Fibroblast of lung (primary cell): Measurements from ENCODE around the gene PLA2G4C. TPM values are rescaled to one million over a fixed set of nuclear protein-coding genes. Genes with fewer than 3 reads are reported as not detected.

ENCODE experiments used
- DNase-seq, 2 donors: peaks; one replicate each; pipeline versions ENCODE4 v3.0.0 to v3.0.0-alpha.2; 2010; ENCODE audit warnings: low read depth in 2 of 2
- H2AFZ ChIP-seq: 2 replicates; pipeline ENCODE4 v1.5.1; 2012; ENCODE audit warnings: low read length, control low read depth, inconsistent platforms
- H3K27ac ChIP-seq: 2 replicates; pipeline ENCODE4 v1.5.1; 2011; ENCODE audit warnings: low read length, control low read depth; ENCODE audit not compliant: insufficient read depth
- H3K27me3 ChIP-seq: 2 replicates; pipeline ENCODE4 v1.5.1; 2011; ENCODE audit warnings: mild to moderate bottlenecking, low read length; ENCODE audit not compliant: control insufficient read depth, insufficient read depth
- H3K36me3 ChIP-seq: 2 replicates; pipeline ENCODE4 v1.5.1; 2011; ENCODE audit warnings: low read length; ENCODE audit not compliant: control insufficient read depth, insufficient read depth
- H3K4me1 ChIP-seq: 2 replicates; pipeline ENCODE4 v1.5.1; 2011; ENCODE audit warnings: low read length; ENCODE audit not compliant: control insufficient read depth, insufficient read depth; ENCODE audit errors: extremely low read depth
- H3K4me2 ChIP-seq: 2 replicates; pipeline ENCODE4 v1.5.1; 2011; ENCODE audit warnings: low read length, control low read depth; ENCODE audit not compliant: insufficient read depth; ENCODE audit errors: extremely low read depth
- H3K4me3 ChIP-seq, 4 experiments: fragments of 200-600 bp in 1 of 4; sonication (generic) in 1 of 4; replicated peaks in 1 of 4; 2 replicates each; pipeline ENCODE4 v1.5.1; 2011 to 2016; ENCODE audit warnings: low read length in 4 of 4, low read depth in 3 of 4, mild to moderate bottlenecking in 3 of 4, control low read depth in 2 of 4, inconsistent platforms in 1 of 4, mixed read lengths in 1 of 4; ENCODE audit not compliant: insufficient read depth in 1 of 4; ENCODE audit errors: control extremely low read depth in 1 of 4
- H3K79me2 ChIP-seq: 2 replicates; pipeline ENCODE4 v1.5.1; 2012; ENCODE audit warnings: mild to moderate bottlenecking, low read length, inconsistent platforms; ENCODE audit not compliant: control insufficient read depth, insufficient read depth
- H3K9ac ChIP-seq: 2 replicates; pipeline ENCODE4 v1.5.1; 2011; ENCODE audit warnings: mild to moderate bottlenecking, low read length, control low read depth; ENCODE audit not compliant: insufficient read depth
- H3K9me3 ChIP-seq: 2 replicates; pipeline ENCODE4 v1.5.1; 2012; ENCODE audit warnings: low read depth, low read length; ENCODE audit not compliant: control insufficient read depth, insufficient read depth
- H4K20me1 ChIP-seq: 2 replicates; pipeline ENCODE4 v1.5.1; 2011; ENCODE audit warnings: low read length; ENCODE audit not compliant: control insufficient read depth, insufficient read depth; ENCODE audit errors: extremely low read depth
- EZH2 ChIP-seq: IDR thresholded peaks from 2 replicates; pipeline ENCODE4 v1.5.1; 2012; ENCODE audit warnings: low read length, control low read depth, mild to moderate bottlenecking; ENCODE audit errors: missing control alignments
- polyA plus RNA-seq, 2 donors: library from polyadenylated mRNA; depleted of rRNA in 1 of 2; stranded (reverse) in 1 of 2; unstranded in 1 of 2; fragments of >200 nt; gene quantifications; 2 replicates each; pipeline ENCODE4 v1.2.1, GENCODE V29; 2011 to 2012; ENCODE audit warnings: missing spikeins in 1 of 2
- total RNA-seq: library from RNA; depleted of rRNA; stranded (reverse); fragments of >200 nt; gene quantifications from 2 replicates; pipeline ENCODE4 v1.2.1, GENCODE V29; 2014
- TF ChIP-seq, protein P1 (sequence below), 2 donors: IDR thresholded peaks in 1 of 2; conservative IDR thresholded peaks in 1 of 2; 1 replicate in 1 of 2; 2 replicates in 1 of 2; pipeline ENCODE4 v1.5.1; 2011 to 2012; ENCODE audit warnings: low read length in 2 of 2, control low read depth in 1 of 2, inconsistent platforms in 1 of 2, low read depth in 1 of 2, mild to moderate bottlenecking in 1 of 2

PLA2G4C gene
- total and polyA plus RNA-seq, 2 donors (not counting 1 experiment from before 2014, with no cell fraction given) = 4.6 to 31.9 TPM

DNA sequence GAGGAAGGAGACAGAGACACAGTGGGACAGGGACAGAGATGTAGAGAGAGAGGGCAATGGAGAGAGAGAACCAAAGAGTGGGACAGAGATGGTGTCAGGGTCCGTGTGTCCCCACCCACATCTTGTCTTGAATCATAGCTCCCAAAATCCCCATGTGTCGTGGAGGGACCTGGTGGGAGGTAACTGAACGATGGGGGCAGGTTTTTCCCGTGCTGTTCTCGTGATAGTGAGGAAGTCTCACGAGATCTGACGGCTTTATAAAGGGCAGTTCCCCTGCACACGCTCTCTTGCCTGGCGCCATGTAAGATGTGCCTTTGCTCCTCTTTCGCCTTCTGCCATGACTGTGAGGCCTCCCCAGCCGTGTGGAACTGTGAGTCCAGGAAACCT, 7.5 kb upstream of the PLA2G4C start:
- Histone ChIP-seq H3K36me3 (peaks cover 6% of the 10 kb centered on the region), H3K4me3 (no peak overlapping the region), H3K4me1 (no peaks in the 10 kb centered on the region), H3K27me3 (no peaks in the 10 kb centered on the region), H3K27ac (no peak overlapping the region), H3K9me3 (no peaks in the 10 kb centered on the region), H3K79me2 (no peaks in the 10 kb centered on the region), H3K9ac (no peak overlapping the region), H3K4me2 (no peak overlapping the region), H2AFZ (no peak overlapping the region), H4K20me1 (no peaks in the 10 kb centered on the region)
- no peak for DNase-seq
- TF ChIP-seq, protein P1, sequence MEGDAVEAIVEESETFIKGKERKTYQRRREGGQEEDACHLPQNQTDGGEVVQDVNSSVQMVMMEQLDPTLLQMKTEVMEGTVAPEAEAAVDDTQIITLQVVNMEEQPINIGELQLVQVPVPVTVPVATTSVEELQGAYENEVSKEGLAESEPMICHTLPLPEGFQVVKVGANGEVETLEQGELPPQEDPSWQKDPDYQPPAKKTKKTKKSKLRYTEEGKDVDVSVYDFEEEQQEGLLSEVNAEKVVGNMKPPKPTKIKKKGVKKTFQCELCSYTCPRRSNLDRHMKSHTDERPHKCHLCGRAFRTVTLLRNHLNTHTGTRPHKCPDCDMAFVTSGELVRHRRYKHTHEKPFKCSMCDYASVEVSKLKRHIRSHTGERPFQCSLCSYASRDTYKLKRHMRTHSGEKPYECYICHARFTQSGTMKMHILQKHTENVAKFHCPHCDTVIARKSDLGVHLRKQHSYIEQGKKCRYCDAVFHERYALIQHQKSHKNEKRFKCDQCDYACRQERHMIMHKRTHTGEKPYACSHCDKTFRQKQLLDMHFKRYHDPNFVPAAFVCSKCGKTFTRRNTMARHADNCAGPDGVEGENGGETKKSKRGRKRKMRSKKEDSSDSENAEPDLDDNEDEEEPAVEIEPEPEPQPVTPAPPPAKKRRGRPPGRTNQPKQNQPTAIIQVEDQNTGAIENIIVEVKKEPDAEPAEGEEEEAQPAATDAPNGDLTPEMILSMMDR (conservative IDR thresholded peaks at IDR 0.05 in 1 of 2, IDR thresholded peaks at IDR 0.05 in 1 of 2; ENCODE audit: low read depth in 1 of 2, low read length in 2 of 2) = no peak
- no peak for TF ChIP-seq EZH2

DNA sequence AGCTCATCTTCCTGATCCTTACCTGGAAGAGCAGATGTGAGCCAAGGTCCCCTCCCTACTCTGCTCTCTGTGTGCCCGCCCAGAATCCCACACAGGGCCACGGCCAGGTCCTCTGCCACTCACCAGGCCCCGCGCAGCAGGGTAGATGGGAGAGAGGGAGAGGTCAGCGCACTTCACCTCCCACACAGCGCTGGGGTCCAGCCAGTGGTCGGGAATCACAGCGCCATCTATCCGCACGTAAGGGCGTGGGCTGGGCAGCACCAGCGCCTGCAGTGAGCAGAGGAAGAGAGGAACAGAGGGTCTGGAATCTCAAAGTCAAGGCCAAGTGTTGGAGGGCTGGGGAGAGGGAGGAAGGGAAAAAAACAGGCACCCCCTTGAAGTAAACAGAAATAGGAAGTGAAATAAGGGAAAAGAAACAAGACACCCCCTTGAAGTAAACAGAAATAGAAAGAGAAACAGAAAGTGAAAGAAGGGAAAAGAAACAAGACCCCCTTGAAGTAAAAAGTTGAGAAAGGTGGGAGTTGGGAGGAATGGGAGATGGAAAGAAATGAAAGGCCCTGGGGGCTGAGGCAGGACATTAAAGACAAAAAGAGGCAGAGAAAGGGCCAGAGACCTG, 7.0 kb upstream of the PLA2G4C start:
- H3K27ac ChIP-seq = no peak overlapping the region
- H3K27me3 ChIP-seq = no peaks in the 10 kb centered on the region
- H3K79me2 ChIP-seq = no peaks in the 10 kb centered on the region
- TF ChIP-seq EZH2 = no peak
- TF ChIP-seq, protein P1 (conservative IDR thresholded peaks at IDR 0.05 in 1 of 2, IDR thresholded peaks at IDR 0.05 in 1 of 2; ENCODE audit: low read depth in 1 of 2, low read length in 2 of 2) = no peak
- H3K4me1 ChIP-seq = no peaks in the 10 kb centered on the region
- H2AFZ ChIP-seq = no peak overlapping the region
- no peak for DNase-seq
- H3K4me3 ChIP-seq = no peak overlapping the region
- no peaks in the 10 kb centered on the region for H4K20me1 ChIP-seq
- peaks cover 6% of the 10 kb centered on the region for H3K36me3 ChIP-seq
- H3K9me3 ChIP-seq = no peaks in the 10 kb centered on the region
- no peak overlapping the region for H3K9ac ChIP-seq
- H3K4me2 ChIP-seq = no peak overlapping the region

DNA sequence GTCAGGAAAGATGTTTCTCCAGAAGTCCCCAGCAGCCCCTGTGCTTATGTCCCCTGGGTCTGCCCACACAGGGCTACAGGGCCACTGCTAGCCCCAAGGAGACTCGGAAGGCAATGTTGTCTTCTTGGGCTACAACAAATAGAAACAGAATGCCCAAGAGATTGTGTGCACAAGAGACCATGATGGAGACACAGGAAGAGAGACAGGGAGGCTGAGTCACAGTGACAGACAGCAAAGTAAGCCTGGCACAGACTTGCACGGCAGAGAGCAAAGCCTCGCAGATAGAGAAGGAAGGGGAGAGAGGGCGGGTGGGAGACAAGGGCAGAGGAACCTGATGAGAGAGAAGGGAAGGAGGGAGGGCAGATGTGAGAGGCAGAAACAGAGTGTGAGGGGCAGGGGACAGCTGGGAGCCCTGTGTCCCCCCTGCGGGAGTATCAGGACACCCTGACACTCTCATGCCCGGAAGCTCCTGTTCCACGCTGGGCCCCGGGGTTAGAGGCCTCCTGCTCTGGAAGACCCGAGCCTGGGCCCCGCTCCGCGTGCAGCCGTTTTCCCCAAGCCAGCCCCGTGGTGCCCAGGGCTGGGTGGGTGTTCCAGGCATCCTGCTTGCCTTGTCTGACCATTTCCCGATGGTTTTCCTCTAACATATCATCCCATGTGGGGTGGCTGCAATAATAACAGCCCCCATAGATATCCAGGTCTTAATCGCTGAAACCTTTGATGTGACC, 2.7 kb upstream of the PLA2G4C start:
- Histone ChIP-seq H3K4me1 (no peaks in the 10 kb centered on the region), H3K79me2 (no peaks in the 10 kb centered on the region), H2AFZ (no peak overlapping the region), H3K27ac (no peak overlapping the region), H4K20me1 (no peaks in the 10 kb centered on the region), H3K27me3 (no peaks in the 10 kb centered on the region), H3K9ac (no peak overlapping the region), H3K4me3 (no peak overlapping the region), H3K36me3 (peaks cover 4% of the 10 kb centered on the region), H3K9me3 (no peaks in the 10 kb centered on the region), H3K4me2 (no peak overlapping the region)
- no peak for DNase-seq
- TF ChIP-seq EZH2 = no peak
- TF ChIP-seq, protein P1 (conservative IDR thresholded peaks at IDR 0.05 in 1 of 2, IDR thresholded peaks at IDR 0.05 in 1 of 2; ENCODE audit: low read depth in 1 of 2, low read length in 2 of 2) = no peak
